ENCODE measurements around the gene TRHDE. TPM values are rescaled to one million over a fixed set of nuclear protein-coding genes. Genes with fewer than 3 reads are reported as not detected.
A peak's percentile ranks its signal among the peaks of the same experiment; 100 is the strongest.

TRHDE gene
- total RNA-seq, 1 experiment from 2014 or later = 43.7 TPM

DNA sequence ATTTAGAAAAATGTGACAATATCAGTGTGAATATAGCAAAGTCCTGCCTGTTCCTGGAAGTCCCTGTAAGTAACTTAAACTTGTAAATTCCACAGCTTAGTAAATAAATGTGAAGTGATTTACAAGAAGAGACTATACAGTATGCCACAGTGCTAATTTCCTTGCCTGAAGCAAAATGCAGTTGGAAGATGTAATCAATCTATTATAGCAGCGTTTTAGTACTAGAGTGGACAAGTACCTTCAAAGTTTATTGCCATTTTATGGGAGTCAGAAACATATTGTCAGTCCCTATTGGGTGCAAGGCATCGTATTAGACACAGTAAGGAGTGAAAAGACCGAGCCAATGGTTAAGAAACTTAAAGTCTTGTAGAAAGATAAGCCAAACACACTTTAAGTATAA is 94.1 kb downstream of the TRHDE start:
- TF ChIP-seq CTCF (IDR thresholded peaks at IDR 0.05; ENCODE audit: unreplicated experiment) = no peak
- Mint-ChIP-seq H3K27ac (ENCODE audit: unreplicated experiment) (no peak overlapping the region), H3K4me1 (ENCODE audit: low read depth, unreplicated experiment) (peaks cover 22% of the 10 kb centered on the region), H3K4me3 (ENCODE audit: low read depth, unreplicated experiment) (no peak overlapping the region), H3K9me3 (ENCODE audit: low read depth, unreplicated experiment) (no peaks in the 10 kb centered on the region), H3K27me3 (ENCODE audit: unreplicated experiment) (no peaks in the 10 kb centered on the region), H3K36me3 (ENCODE audit: insufficient read depth, unreplicated experiment) (no peaks in the 10 kb centered on the region)
- no TSS peak for BruUV-seq (replicated peaks)
- DNase-seq = no peak
- intact Hi-C loops (cut with micrococcal nuclease; ENCODE audit: unreplicated experiment) = no loop called here
- CTCF ChIA-PET = no interaction called here

DNA sequence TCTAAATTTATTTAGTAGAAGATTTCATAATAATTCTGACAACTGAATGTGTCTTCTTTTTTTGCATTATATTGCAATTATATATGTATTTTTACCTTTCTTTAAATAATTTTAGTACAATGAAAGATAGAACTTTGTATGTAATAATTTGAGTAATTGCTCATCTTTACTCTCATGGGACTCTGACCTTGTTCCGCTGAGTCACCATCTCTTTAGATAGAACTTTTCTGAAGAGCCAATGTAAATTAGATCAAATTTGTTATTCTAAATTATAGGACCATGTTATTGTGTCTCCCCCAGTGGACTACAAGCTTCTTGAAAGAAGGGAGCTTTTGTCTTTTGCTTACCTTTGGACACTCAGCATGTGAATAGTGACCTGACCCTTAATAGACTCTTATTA is 96.1 kb downstream of the TRHDE start:
- Mint-ChIP-seq H3K9me3 (ENCODE audit: low read depth, unreplicated experiment) (no peaks in the 10 kb centered on the region), H3K27me3 (ENCODE audit: unreplicated experiment) (no peaks in the 10 kb centered on the region), H3K36me3 (ENCODE audit: insufficient read depth, unreplicated experiment) (no peaks in the 10 kb centered on the region), H3K27ac (ENCODE audit: unreplicated experiment) (peak overlapping the region; percentile 3), H3K4me1 (ENCODE audit: low read depth, unreplicated experiment) (peaks cover 22% of the 10 kb centered on the region), H3K4me3 (ENCODE audit: low read depth, unreplicated experiment) (no peak overlapping the region)
- DNase-seq = no peak
- intact Hi-C loops (cut with micrococcal nuclease; ENCODE audit: unreplicated experiment) = no loop called here
- CTCF ChIA-PET = interaction anchor here (0.6 kb wide), 1 partner anchor 475 kb away, joined by 3 read pairs; no protein-coding TSS in a partner anchor
- BruUV-seq (replicated peaks) = no TSS peak
- TF ChIP-seq CTCF (IDR thresholded peaks at IDR 0.05; ENCODE audit: unreplicated experiment) = no peak

- intact Hi-C loops (cut with micrococcal nuclease; ENCODE audit: unreplicated experiment) = no loop called here
- no peak overlapping the region for H3K4me3 Mint-ChIP-seq (ENCODE audit: low read depth, unreplicated experiment)
- no TSS peak for BruUV-seq (replicated peaks)
- H3K4me1 Mint-ChIP-seq (ENCODE audit: low read depth, unreplicated experiment) = peaks cover 22% of the 10 kb centered on the region
- H3K36me3 Mint-ChIP-seq (ENCODE audit: insufficient read depth, unreplicated experiment) = no peaks in the 10 kb centered on the region
- peak; percentile 32 for DNase-seq
- TF ChIP-seq CTCF (IDR thresholded peaks at IDR 0.05; ENCODE audit: unreplicated experiment) = no peak
- no peaks in the 10 kb centered on the region for H3K27me3 Mint-ChIP-seq (ENCODE audit: unreplicated experiment)
- no peaks in the 10 kb centered on the region for H3K9me3 Mint-ChIP-seq (ENCODE audit: low read depth, unreplicated experiment)
- H3K27ac Mint-ChIP-seq (ENCODE audit: unreplicated experiment) = peak overlapping the region; percentile 3
- CTCF ChIA-PET = interaction anchor here (0.6 kb wide), 1 partner anchor 474 kb away, joined by 3 read pairs; no protein-coding TSS in a partner anchor
Observed at GRCh38 chr12:72368719-72369422, 96.7 kb downstream of the TRHDE start.

DNA sequence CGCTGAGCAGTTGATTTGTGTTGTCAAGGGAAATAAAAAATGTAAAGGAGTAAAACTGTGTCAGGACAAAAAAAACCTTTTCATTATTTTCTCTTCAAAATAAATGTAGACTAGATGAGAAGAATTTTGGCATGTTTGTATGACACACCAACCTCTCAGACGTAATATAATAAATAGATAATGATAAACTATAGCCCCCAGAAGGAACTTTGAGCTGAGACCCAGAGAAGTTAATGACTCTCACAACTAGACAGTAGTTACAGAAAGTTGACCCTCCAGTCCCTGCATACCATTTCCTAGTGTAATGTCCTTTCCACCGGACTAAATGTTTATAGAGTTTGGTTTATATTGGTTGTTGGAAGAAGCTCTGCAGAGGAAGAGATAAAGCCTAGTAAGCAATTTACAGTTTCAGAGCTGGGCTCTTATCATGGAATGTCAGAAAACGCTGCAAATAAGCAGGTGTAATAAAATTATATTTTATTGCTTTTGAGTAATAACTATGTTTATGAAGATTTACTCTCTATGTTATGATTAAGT is 97.3 kb downstream of the TRHDE start:
- no peak for TF ChIP-seq CTCF (IDR thresholded peaks at IDR 0.05; ENCODE audit: unreplicated experiment)
- no peaks in the 10 kb centered on the region for H3K36me3 Mint-ChIP-seq (ENCODE audit: insufficient read depth, unreplicated experiment)
- CTCF ChIA-PET = no interaction called here

More for the DNA sequence above, 97.3 kb downstream of the TRHDE start:
- Mint-ChIP-seq H3K4me1 (ENCODE audit: low read depth, unreplicated experiment) (peaks cover 22% of the 10 kb centered on the region), H3K27me3 (ENCODE audit: unreplicated experiment) (no peaks in the 10 kb centered on the region), H3K9me3 (ENCODE audit: low read depth, unreplicated experiment) (no peaks in the 10 kb centered on the region), H3K4me3 (ENCODE audit: low read depth, unreplicated experiment) (no peak overlapping the region), H3K27ac (ENCODE audit: unreplicated experiment) (peak overlapping the region; percentile 3)
- no peak for DNase-seq
- BruUV-seq (replicated peaks) = no TSS peak
- intact Hi-C loops (cut with micrococcal nuclease; ENCODE audit: unreplicated experiment) = no loop called here

All from Calu3 (cell line).